Transverse colon (tissue), 3 donors: ENCODE data around the gene PIEZO1.

Experiments
- CTCF ChIP-seq, 5 experiments: fragments of 200-600 bp in 3 of 5; fragments of 450-650 bp in 2 of 5; sonication (generic) in 3 of 5; IDR thresholded peaks; 1 replicate in 2 of 5; 2 replicates in 3 of 5; pipeline ENCODE4 v1.5.1; 2016 to 2017; ENCODE audit warnings: antibody characterized with exemption in 5 of 5, inconsistent platforms in 3 of 5, mild to moderate bottlenecking in 2 of 5, moderate library complexity in 1 of 5
- POLR2A ChIP-seq: fragments of 450-650 bp; IDR thresholded peaks from one replicate; pipeline ENCODE4 v1.6.1; 2016; ENCODE audit warnings: antibody characterized with exemption, mild to moderate bottlenecking, moderate library complexity

DNA sequence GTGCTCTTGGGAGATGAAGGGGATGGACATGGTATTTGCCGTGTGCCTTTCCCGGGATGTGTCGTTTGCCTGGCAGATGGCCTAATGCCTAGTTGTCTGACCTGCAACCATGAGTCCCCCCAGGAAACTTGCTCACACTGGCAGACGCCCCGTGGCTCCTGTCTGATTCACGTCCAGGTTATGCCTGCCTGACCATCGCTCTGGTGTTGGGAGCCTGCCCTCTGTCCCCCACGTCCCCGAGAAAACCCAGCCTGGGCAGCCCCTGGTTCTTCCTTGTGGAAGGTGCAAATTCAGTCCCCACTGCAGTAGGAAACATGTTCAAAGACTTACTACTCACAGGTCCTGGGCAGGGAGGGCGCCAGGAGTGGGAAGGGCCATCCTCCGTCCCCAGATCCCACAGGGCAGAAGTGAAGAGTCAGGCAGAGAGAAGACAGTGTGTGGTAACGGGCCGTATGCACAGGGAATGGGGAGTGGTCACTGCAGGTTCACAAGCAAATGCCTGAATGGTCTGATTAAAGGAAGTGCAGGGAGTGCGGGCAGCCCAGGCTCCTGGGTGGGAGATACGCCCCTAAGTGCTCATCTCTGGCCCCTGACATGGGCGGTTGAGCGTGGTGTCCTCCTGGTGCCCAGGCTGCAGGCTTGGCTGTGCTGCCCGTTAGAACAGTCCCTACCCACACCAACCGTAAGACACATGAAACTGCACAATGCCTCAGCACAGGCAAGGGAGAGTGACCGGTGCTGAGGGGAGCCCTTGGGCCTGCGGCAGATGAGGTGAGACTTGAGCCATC is 94.5 kb downstream of the PIEZO1 start:
- TF ChIP-seq POLR2A = no peak
- TF ChIP-seq CTCF (IDR thresholded peaks at IDR 0.05) = no peak
